Daoy (cell line): ENCODE data around the gene FAM89A. TPM values are rescaled to one million over a fixed set of nuclear protein-coding genes. Genes with fewer than 3 reads are reported as not detected.

Experiments
- DNase-seq: peaks from one replicate; pipeline ENCODE4 v3.0.0-alpha.2; 2015; ENCODE audit warnings: low read depth
- total RNA-seq: library from RNA; depleted of rRNA; stranded (reverse); fragments of >200 nt; shearing (Covaris generic); gene quantifications from 2 replicates; pipeline ENCODE4 v1.2.3, GENCODE V29; 2014; rRNA removed

FAM89A gene
- 6.9 and 10.6 TPM in 2 replicates for total RNA-seq

- peak; percentile 65 for DNase-seq
Measured at GRCh38 chr1:231040019-231040799, at the start of gene FAM89A. Gene FAM89A, minus strand, starts transcription at chr1:231040254. Its CDS starts 43 bp downstream, at chr1:231040211.

- DNase-seq: no peak
Measured at GRCh38 chr1:231084353-231084752, 44.3 kb upstream of the FAM89A start.

GRCh38 chr1:231079163-231079562, 39.1 kb upstream of the FAM89A start:
- DNase-seq: no peak

- DNase-seq: no peak
Measured at GRCh38 chr1:231078250-231078649, 38.2 kb upstream of the FAM89A start.

GRCh38 chr1:231076802-231077201, 36.7 kb upstream of the FAM89A start:
- DNase-seq: no peak

- no peak for DNase-seq
Measured at GRCh38 chr1:231075497-231075896, 35.4 kb upstream of the FAM89A start.

- no peak for DNase-seq
Measured at GRCh38 chr1:231075020-231075419, 35.0 kb upstream of the FAM89A start.

GRCh38 chr1:231074046-231074445, 34.0 kb upstream of the FAM89A start:
- no peak for DNase-seq

GRCh38 chr1:231073331-231073730, 33.3 kb upstream of the FAM89A start:
- no peak for DNase-seq

GRCh38 chr1:231072502-231073094, 32.5 kb upstream of the FAM89A start:
- no peak for DNase-seq

GRCh38 chr1:231072041-231072440, 32.0 kb upstream of the FAM89A start:
- DNase-seq: peak; percentile 9

GRCh38 chr1:231070758-231071444, 30.8 kb upstream of the FAM89A start:
- no peak for DNase-seq

- DNase-seq: no peak
Measured at GRCh38 chr1:231069333-231069732, 29.3 kb upstream of the FAM89A start.

- no peak for DNase-seq
Measured at GRCh38 chr1:231068762-231069161, 28.7 kb upstream of the FAM89A start.

GRCh38 chr1:231065510-231066241, 25.6 kb upstream of the FAM89A start:
- no peak for DNase-seq

GRCh38 chr1:231064418-231064817, 24.4 kb upstream of the FAM89A start:
- no peak for DNase-seq

- no peak for DNase-seq
Measured at GRCh38 chr1:231063331-231063730, 23.3 kb upstream of the FAM89A start.

- peak; percentile 57 for DNase-seq
Measured at GRCh38 chr1:231062500-231063270, 22.6 kb upstream of the FAM89A start.

GRCh38 chr1:231059566-231060193, 19.6 kb upstream of the FAM89A start:
- peak; percentile 15 for DNase-seq

- DNase-seq: no peak
Measured at GRCh38 chr1:231058416-231059109, 18.5 kb upstream of the FAM89A start.
